GM12878 (cell line): Measurements from ENCODE around the gene TEX51.

Source experiments
- BCL11A ChIP-seq: IDR thresholded peaks from 2 replicates; pipeline ENCODE4 v1.6.1; 2011; ENCODE audit warnings: low read depth, low read length
- ZNF24 ChIP-seq: fragments of 450-650 bp; IDR thresholded peaks from 2 replicates; pipeline ENCODE4 v1.6.1; 2017; ENCODE audit warnings: antibody characterized with exemption, mild to moderate bottlenecking
- TF ChIP-seq, protein P1 (sequence below): fragments of 450-650 bp; IDR thresholded peaks from 2 replicates; pipeline ENCODE4 v1.6.1; 2018; ENCODE audit warnings: mild to moderate bottlenecking, low read depth, moderate library complexity; ENCODE audit not compliant: partially characterized antibody
- TF ChIP-seq, protein P2 (sequence below): IDR thresholded peaks from 2 replicates; pipeline ENCODE4 v1.6.1; 2011; ENCODE audit warnings: borderline replicate concordance, low read depth, mild to moderate bottlenecking, moderate library complexity, low read length; ENCODE audit not compliant: insufficient read depth, poor library complexity, severe bottlenecking
- TF ChIP-seq, protein P3 (sequence below), 3 experiments: IDR thresholded peaks in 2 of 3; conservative IDR thresholded peaks in 1 of 3; 2 replicates each; pipeline ENCODE4 v1.5.1; 2011; ENCODE audit warnings: low read depth in 3 of 3, low read length in 3 of 3, mild to moderate bottlenecking in 3 of 3, control low read depth in 2 of 3, moderate library complexity in 2 of 3, inconsistent platforms in 1 of 3, mixed read lengths in 1 of 3; ENCODE audit not compliant: control insufficient read depth in 2 of 3, insufficient read depth in 1 of 3; ENCODE audit errors: extremely low read depth in 1 of 3

DNA sequence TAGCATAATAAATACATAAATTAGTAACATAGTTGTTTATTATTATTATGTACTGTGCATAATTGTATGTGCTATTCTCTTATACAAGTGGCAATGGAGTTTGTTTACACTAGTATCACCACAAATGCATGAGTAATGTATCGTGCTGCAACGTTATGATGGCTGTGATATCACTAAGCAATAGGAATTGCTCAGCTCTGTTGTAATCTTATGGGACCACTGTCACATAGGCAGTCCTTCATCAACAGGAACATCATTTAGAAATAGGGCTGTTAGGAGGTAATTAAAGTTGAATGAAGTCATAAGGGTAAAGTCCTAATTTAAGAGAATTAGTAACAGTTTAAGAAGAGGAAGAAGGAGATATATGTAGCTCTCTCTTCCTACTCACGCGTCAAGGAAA is 33.8 kb downstream of the TEX51 start:
- no peak for TF ChIP-seq BCL11A
- TF ChIP-seq, protein P1, sequence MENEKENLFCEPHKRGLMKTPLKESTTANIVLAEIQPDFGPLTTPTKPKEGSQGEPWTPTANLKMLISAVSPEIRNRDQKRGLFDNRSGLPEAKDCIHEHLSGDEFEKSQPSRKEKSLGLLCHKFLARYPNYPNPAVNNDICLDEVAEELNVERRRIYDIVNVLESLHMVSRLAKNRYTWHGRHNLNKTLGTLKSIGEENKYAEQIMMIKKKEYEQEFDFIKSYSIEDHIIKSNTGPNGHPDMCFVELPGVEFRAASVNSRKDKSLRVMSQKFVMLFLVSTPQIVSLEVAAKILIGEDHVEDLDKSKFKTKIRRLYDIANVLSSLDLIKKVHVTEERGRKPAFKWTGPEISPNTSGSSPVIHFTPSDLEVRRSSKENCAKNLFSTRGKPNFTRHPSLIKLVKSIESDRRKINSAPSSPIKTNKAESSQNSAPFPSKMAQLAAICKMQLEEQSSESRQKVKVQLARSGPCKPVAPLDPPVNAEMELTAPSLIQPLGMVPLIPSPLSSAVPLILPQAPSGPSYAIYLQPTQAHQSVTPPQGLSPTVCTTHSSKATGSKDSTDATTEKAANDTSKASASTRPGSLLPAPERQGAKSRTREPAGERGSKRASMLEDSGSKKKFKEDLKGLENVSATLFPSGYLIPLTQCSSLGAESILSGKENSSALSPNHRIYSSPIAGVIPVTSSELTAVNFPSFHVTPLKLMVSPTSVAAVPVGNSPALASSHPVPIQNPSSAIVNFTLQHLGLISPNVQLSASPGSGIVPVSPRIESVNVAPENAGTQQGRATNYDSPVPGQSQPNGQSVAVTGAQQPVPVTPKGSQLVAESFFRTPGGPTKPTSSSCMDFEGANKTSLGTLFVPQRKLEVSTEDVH, result no peak
- TF ChIP-seq, protein P2, sequence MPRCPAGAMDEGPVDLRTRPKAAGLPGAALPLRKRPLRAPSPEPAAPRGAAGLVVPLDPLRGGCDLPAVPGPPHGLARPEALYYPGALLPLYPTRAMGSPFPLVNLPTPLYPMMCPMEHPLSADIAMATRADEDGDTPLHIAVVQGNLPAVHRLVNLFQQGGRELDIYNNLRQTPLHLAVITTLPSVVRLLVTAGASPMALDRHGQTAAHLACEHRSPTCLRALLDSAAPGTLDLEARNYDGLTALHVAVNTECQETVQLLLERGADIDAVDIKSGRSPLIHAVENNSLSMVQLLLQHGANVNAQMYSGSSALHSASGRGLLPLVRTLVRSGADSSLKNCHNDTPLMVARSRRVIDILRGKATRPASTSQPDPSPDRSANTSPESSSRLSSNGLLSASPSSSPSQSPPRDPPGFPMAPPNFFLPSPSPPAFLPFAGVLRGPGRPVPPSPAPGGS, result no peak
- TF ChIP-seq, protein P3, sequence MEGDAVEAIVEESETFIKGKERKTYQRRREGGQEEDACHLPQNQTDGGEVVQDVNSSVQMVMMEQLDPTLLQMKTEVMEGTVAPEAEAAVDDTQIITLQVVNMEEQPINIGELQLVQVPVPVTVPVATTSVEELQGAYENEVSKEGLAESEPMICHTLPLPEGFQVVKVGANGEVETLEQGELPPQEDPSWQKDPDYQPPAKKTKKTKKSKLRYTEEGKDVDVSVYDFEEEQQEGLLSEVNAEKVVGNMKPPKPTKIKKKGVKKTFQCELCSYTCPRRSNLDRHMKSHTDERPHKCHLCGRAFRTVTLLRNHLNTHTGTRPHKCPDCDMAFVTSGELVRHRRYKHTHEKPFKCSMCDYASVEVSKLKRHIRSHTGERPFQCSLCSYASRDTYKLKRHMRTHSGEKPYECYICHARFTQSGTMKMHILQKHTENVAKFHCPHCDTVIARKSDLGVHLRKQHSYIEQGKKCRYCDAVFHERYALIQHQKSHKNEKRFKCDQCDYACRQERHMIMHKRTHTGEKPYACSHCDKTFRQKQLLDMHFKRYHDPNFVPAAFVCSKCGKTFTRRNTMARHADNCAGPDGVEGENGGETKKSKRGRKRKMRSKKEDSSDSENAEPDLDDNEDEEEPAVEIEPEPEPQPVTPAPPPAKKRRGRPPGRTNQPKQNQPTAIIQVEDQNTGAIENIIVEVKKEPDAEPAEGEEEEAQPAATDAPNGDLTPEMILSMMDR (IDR thresholded peaks at IDR 0.05 in 2 of 3, conservative IDR thresholded peaks at IDR 0.05 in 1 of 3; ENCODE audit: control insufficient read depth in 2 of 3, extremely low read depth in 1 of 3, insufficient read depth in 1 of 3, low read depth in 3 of 3, low read length in 3 of 3), result no peak
- no peak for TF ChIP-seq ZNF24
